GM21526 (cell line): Measurements from ENCODE around the gene DOCK6.

ENCODE experiments used
- ATAC-seq: cut with Tn5 transposase; IDR thresholded peaks from one replicate; pipeline ENCODE4 v1.9.1; 2021; ENCODE audit warnings: moderate library complexity; ENCODE audit not compliant: unreplicated experiment, low FRiP score

The DOCK6 gene

DNA sequence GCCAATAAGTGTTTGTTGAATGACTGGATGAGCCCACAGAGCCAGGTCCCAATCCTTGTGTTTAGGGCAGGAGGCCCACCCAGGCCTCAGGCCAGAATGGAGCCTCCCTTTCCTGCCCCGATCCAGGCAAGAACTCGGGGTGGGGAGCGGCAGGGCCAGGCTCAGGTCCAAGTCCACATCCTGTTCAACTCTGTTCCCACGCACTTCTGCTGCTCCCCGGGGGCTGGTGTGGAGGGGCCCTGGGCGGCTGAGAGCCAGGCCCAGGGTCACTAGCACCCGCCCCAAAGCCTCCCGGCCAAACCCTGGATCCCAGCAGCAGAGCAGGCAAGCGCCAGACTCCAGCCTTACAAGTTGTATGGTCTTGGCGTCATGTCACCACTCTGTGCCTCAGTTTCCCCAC is 14.9 kb downstream of the DOCK6 start:
- no peak for ATAC-seq

DNA sequence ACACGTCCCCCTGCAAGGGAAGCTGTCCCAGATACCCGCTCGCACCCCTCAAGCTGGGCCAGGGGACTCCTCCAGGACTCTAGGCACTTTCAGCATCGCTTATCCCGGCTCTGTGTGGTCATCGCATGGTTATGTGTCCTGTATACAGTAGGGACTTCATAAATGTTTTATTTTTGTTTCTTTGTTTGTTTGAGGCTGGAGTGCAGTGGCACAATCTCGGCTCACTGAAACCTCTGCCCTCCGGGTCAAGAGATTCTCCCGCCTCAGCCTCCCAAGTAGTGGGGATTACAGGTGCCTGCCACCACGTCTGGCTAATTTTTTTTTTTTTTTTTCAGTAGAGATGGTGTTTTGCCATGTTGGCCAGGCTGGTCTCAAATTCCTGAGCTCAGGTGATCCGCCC is 15.4 kb downstream of the DOCK6 start:
- no peak for ATAC-seq

DNA sequence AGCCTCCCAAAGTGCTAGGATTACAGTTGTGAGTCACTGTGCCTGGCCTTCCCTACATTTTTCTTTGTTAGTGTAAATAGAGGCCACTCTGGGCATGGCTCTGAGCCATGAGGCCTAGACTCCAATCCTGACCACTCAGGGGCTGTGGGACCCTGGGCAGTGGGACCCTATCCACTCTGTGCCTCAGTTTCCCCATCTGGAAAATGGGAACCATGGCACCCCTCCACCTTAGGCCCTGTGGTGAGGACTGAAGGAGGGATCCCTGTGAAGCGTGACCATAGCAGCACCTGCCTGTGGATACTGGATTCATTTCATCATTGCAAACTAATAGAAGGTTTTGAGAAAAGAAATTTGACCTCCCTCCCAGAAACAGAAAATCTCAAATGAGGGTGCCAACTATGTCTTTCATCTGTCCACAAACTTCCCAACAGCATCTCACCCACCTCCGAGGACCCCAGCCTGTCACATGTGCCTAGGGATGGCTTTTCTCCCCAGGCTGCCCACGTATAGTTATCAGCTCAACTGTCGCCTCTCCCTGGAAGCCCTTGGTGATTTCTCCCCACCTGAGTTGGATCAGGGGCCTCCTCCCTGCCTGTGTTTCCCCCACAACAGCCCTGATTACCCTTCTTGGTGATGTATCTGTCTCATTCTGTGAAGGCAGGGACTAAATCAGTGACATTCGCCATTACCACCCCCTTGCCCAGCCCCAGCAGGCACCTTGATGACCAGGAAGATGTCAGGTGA is 17.3 kb downstream of the DOCK6 start:
- ATAC-seq: no peak

DNA sequence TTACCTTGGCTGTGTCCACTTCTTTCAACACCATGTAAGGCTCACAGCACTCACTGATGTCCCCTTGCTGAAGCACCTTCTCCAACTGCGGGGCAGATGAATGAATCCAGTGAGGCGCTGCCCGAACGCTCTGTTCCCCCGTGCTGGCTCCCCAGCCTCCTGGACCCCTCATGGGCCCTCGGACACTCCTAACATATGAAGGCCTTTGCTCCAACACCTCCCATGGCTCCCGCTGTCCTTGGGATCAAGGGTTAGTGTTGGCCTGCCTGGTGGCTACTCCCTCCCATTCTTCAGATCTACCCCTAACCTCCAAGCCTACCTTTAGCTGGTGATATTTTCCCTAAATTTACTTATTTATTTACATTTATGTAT is 18.5 kb downstream of the DOCK6 start:
- ATAC-seq: no peak

DNA sequence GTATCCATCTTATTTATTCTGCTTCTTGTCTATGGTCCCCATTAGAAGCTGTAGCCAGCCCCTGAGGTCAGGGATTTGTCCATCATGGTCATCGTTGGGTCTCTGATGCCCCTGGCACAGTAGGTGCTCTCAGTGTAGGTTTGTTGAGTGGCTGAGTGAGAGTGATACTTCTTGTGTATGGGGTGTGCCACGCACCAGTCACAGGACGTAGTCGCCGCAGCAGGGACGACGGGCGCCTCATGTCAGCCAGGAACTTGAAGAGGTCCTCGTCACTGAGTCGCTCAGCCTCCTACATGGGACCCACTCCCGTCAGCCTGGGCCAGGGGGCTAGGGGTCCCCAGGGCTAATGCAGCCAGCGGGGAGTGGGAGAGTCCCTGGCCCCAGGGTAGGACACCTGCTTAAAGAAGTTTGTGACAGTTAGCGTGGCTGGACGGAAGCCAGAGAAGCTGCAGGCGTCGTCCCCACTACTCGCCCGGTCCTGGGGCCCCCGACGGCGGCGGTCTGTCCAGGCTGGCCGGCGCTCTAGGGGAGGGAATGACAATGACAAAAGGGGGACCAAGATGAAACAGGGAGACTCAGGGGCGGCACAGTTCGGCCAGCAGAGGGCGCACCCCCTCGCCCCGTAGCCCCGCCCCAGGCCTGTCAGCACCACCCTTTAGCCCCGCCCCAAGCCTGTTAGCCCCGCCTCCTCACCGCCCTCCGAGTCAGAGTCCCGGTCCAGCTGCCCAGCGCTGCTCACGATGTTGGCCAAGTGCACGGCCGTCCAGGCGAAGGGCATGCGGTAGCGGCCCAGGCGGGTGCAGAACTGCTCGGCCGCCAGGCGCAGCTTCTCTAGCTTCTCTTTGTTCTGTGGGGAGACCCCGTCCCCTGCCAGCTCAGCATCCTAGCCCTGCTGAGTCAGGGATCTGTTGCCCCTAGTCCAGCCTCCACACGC is 19.2 kb downstream of the DOCK6 start:
- no peak for ATAC-seq

DNA sequence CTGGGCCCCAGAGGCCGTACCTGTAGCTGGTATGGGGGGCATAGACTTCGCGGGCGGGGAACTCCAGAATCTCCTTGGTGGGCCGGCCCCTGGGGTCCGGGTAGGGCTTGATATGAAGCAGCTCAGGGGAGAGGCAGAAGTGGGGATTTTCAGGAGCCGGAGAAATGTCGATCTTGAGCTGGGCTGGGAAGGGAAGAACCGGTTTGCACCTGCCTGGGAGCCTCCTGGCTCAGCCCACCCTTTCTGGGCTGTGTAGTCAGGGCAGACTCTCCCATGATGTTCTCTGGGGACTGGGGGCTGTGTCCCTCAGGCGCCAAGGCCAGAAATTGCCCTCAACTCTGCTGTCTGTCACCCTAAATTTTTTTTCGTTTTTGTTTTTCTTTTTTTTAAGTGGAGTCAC is 20.3 kb downstream of the DOCK6 start:
- ATAC-seq: no peak

DNA sequence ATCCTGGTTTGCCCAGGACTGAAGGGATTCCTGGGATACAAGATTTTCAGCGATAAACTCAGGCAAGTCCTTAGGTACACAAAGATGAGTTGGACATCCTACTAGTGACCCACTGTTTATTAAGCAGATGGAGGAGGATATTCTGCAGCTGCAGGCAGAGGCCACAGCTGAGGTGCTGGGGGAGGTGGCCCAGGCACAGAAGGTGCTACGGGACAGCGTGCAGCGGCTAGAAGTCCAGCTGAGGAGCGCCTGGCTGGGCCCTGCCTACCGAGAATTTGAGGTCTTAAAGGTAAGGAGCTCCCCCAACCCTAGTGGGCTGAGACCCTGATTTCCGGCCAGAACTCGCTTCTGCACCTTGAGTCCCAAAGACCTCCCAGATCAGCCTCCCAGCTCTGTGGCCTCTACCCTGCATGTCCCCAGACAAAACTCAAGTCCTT is 22.3 kb downstream of the DOCK6 start:
- no peak for ATAC-seq

DNA sequence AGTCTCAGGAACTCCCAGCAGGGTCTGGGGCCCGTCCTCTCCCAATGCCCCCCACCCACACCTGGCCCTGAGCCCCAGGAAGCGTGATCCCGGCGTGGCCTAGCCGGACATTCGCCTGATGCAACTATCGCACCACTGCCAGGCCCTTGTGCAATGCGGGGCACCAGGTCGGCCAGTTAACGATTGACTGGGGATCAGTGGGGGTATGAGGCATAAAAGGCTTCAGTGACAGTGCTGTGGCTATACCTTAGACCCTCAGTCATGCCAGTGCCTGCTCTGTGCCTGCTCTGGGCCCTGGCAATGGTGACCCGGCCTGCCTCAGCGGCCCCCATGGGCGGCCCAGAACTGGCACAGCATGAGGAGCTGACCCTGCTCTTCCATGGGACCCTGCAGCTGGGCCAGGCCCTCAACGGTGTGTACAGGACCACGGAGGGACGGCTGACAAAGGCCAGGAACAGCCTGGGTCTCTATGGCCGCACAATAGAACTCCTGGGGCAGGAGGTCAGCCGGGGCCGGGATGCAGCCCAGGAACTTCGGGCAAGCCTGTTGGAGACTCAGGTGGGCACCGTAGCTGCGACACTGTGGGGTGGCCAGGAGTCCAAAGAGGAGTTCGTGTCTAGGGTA is 22.8 kb downstream of the DOCK6 start, which contains the start of gene ANGPTL8:
Gene ANGPTL8, plus strand, starts transcription at position 243 of the 624 bp plus-strand sequence. Its CDS starts 19 bp downstream, at position 262.
- no peak for ATAC-seq

DNA sequence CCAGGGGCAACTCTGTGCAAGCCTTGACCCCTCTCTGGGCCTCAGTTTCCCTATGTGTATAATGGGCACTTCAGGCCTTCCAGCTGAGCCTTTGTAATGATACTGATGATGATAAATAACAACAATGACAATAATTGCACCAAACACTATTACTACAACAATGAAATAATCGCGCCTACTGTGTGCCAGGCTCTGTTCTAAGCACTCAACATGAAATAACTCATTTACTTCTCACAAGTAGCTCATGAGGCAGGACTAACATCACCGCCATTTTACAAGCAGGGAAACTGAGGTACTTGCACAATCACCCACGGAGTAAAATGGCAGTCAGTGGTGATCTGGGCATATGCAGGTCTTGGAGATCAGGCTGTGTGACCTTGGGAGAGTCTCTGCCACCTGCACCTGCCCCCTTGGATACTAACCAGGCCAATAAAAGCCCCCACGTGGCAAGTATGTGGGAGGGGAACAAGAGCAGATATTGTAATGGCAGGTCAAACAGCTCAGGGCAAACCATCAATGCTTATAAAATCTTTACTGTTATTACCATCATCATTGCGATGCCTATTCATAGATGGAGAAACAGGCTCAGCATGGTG is 23.4 kb downstream of the DOCK6 start:
- ATAC-seq: no peak

DNA sequence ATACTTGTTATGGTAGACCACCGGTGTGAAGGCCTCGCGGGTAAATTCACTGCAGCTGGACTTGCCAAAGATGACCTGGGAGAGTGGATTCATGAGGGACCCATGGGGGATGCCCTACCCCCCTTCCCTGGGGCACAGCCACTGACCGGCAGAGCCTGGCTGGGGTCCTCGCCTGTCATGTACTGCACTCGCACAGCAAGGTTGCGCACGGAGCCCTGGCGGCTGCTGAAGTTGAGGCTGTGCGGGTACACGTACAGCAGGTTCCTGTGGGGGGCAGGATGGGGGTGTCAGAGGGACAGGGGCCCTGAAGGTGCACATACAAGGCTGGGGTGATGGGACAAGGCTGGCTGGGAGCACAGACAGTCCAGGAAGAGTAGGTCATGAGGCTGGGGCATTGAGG is 24.3 kb downstream of the DOCK6 start:
- ATAC-seq: no peak

DNA sequence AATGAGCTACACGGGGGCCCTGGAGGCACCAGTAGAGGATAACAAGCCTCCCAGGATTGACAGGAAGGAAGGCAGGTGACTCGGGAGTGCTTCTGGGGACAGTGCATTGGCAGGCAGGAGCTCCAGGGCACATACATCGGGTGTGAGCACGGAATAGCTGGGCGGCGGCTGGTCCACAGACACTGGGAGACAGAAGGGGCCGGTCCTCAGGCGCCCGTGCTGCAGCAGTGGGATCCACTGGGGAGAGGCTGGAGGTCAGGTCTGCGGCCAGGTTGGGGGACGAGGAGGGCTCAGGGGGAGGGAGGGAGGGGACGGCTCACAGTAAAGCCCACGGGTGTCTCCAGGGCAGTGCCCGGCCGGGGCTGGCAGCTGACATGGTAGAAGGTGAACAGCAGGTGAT is 25.0 kb downstream of the DOCK6 start:
- ATAC-seq: no peak

DNA sequence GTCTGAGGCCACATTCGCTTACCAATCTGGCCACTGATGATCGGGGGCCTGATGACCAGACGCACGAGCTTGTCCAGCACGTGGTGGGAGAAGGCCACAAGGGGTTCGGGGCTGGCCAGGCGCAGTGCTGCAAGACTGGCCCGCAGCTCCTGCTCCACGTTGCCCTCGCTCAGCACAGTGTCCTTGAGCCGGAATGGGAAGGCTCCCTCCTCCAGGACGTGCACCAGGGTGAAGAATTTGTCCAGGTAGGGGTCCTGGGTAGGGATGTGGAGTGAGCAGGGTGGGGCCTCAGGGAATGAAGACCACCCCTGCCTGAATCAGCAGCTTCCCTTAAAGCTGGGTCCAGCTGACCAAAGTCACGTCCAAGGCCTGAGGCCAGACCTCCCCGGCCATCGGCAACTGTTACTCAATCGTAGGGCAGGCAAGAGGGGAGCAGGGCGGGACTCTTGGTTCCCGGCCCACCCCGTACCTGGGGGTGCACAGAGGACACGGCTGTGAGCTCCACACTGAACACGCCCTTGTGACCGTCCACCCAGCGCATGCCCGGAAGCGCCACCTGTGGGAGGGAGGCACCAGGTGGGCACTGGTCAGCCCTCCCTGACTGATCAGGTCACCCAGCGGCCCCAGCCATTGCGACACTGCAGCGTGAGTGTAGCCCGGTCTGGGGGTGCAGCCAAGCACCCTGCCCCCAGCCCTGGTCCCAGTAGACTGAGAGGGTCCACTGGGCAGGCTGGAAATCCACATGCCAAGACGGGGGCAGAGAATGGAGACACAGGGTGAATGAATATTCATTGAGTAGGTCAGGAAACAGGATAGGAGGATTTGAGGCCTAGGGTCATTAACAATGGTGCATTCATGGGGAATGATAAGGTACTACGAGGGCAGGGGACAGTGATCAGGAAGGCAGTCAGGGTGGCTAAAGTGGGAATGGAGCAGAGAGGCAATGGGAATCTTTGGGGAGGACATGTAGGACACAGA is 25.7 kb downstream of the DOCK6 start:
- no peak for ATAC-seq

DNA sequence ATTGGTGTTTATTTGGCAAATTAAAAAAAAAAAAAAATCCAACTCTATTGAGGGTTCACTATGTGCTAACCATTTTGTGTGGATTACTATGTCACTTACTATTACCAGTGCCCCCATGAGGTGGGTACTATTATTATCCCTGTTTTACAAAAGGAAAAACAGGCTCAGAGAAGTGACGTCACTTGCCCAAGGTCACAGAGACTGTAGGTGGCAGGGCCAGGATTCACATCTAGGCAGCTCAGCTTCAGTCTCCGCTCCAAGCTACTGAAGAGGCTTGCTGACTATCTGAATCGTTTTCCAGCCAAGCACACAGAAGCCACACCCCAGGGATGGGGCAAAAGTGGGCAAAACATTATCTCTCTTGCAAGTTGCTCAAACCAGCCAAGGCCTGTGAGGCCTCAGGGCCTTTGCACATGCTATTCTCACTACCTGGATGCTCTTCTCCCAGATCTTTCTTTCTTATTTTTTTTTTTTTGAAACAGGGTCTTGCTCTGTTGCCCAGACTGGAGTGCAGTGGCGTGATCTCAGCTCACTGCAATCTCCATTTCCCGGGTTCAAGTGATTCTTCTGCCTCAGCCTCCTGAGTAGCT is 27.7 kb downstream of the DOCK6 start:
- ATAC-seq: no peak

DNA sequence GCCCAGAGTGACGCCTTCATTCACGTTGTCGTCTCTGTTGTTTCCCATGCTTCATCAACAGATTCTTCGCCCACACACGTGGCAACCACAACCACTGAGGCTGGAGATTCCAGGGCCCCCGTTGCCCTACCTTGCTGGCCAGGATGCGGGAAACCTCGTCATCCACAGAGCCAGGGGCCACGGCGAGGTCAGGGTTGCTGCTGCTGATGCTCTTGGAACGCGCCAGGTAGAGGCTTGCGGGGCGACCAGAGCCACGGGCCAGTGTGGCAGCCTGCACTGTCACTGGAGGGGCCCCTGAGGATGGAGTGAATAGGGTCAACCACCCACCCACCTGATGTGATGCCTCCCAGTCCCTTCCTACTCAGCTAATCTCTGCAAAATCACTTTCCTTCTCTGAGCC is 29.3 kb downstream of the DOCK6 start:
- ATAC-seq: no peak

DNA sequence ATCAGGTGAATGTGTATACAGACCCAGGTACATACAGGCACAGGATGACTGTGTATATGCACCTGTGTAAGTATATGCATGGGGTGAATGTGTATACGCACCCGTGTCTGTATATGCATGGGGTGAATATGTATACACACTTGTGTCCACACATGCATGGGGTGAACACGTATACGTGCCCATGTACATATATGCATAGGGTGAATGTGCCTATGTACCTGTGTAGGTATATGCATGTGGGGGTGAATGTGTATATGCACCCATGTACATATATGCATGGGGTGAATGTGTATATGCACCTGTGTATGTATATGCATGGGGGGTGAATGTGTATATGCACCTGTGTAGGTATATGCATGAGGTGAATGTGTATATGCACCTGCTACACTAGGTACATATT is 29.8 kb downstream of the DOCK6 start:
- ATAC-seq: no peak

DNA sequence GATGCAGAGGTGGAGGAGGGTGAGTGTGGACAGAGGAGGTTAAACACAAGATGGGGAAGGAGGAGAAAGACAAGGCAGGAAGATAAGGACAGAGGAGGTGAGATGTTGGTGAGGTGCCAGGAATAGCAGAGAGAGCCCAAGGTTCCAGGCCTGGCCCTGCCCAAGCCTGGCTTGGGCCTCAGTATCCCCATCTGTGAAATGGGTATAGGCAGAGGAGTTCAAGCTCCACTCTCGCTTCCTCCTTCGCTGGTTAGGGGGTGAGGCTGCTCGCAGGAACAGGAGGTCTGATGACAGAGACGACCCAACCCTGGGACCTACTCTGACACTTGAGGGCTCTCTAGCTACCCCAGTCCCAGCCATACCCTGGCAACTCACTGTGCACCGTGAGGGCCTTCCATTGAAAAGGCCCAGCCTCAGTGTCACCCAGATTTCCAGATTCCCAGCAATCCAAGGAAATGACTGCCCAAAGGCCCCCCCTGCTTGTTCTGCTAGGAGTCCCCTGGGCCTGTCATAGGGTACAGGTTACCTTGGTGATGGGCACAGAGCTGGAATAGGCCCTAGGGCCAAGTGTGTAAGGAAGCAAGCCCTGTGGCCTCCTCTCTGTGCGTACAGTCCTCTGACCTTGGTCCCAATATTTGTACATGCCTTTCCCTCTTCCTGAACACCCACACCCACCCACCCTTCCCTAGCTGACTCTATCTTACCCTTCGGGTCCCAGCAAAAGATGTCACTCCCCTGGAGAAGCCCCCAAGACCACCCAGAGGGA is 31.5 kb downstream of the DOCK6 start:
- no peak for ATAC-seq

DNA sequence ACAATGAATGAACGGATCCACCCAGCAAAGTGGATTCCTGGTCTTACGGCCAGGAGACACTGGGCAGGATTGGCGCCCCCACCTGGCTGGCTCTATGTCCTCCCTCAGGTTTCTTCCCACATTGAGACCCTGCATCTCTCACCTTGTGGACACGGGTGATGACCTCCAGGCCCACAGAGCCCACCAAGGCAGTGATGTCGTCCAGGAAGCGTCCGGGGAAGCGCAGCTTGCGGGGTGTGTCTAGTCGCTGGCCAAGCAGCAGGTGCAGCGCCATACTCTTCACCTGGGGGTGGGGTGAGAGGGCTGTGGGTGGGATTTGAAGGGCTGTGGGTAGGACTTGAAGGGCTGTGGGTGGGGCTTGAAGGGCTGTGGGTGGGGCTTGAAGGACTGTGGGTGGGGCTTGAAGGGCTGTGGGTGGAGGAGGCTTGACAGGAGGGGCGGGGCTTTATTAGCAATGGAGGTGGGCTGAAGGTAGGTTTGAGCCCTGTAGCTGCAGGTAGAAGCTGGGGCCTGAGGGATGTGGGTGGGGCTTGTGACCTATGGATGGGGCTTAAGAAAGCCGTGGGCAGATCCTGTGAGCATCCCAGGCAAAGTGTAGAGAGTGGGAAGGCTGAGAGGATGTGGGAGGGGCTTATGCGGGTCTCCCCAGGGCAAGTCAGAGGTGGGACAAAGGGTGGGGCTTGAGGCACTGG is 35.0 kb downstream of the DOCK6 start:
- ATAC-seq: no peak

DNA sequence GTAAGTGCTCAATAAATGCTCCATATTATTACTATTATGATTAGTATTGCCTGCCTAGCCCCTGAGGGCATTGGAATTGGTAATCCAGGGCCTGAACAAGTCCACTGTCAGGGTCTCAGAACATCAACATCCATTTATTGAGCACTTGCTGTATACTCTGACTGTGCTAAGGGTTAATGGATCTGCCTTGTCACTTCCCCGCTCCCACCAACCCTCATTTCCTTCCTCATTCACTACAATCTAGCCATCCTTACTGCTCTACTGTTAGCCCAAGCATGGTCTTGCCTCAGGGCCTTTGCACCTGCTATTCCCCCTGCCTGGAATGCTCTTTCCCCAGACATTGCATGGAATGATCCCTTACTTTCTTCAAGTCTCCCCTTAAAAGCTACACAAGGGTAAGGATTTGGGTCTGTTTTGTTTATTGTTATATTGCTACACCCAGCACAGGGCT is 35.6 kb downstream of the DOCK6 start:
- ATAC-seq: no peak
